Adrenal gland (tissue), 12 donors: ENCODE results near the gene EXOC6B. TPM values are rescaled to one million over a fixed set of nuclear protein-coding genes. Genes with fewer than 3 reads are reported as not detected.

Experiments used
- DNase-seq, 7 donors: peaks; one replicate each; pipeline ENCODE4 v3.0.0-alpha.2; 2019 to 2020
- H3K27ac ChIP-seq, 5 donors: fragments of 200-600 bp; sonication (generic) in 4 of 5; 1 replicate in 3 of 5; 2 replicates in 2 of 5; pipeline versions ENCODE4 v1.5.1 to v1.8.0; 2016 to 2020; ENCODE audit warnings: mild to moderate bottlenecking in 1 of 5
- H3K27me3 ChIP-seq: fragments of 200-600 bp; 2 replicates; pipeline ENCODE4 v1.8.0; 2021
- H3K36me3 ChIP-seq, 2 donors: fragments of 200-600 bp; replicated peaks in 1 of 2; 1 replicate in 1 of 2; 2 replicates in 1 of 2; pipeline versions ENCODE4 v1.5.1 to v1.8.0; 2018 to 2022
- H3K4me1 ChIP-seq, 2 donors: fragments of 200-600 bp; replicated peaks in 1 of 2; 1 replicate in 1 of 2; 2 replicates in 1 of 2; pipeline versions ENCODE4 v1.5.1 to v1.8.0; 2018 to 2021
- H3K4me3 ChIP-seq, 4 donors: fragments of 200-600 bp; sonication (generic) in 3 of 4; one replicate each; pipeline ENCODE4 v1.5.1; 2016 to 2018
- H3K9me3 ChIP-seq, 3 donors: fragments of 200-600 bp; sonication (generic) in 1 of 3; replicated peaks in 1 of 3; 1 replicate in 2 of 3; 2 replicates in 1 of 3; pipeline versions ENCODE4 v1.5.1 to v1.8.0; 2016 to 2021
- POLR2A ChIP-seq, 2 donors: fragments of 450-650 bp; IDR thresholded peaks; one replicate each; pipeline ENCODE4 v1.6.1; 2017; ENCODE audit warnings: antibody characterized with exemption in 2 of 2, mild to moderate bottlenecking in 2 of 2, moderate library complexity in 1 of 2
- WGBS, 4 donors: extraction: QIAGEN DNeasy Blood & Tissue Kit in 2 of 4; methylation state at CpG; one replicate each; pipeline versions ENCODE4 v1.1.5 to v1.1.7; 2013 to 2017; 5-methylcytosine and 5-hydroxymethylcytosine counted together
- intact Hi-C, 2 donors: fragments of 100-400 bp; cut with DNase I; formaldehyde crosslinking; loops; one replicate each; pipeline versions ENCODE4 v1.14.1 to v1.15.0; 2022 to 2023
- polyA plus RNA-seq, 3 donors: library from polyadenylated mRNA; stranded (reverse); fragments of 200-250 nt in 2 of 3; fragments of 350-450 nt in 1 of 3; fragmentation: Illumina TruSeq in 1 of 3; extraction: RNeasy Lipid Tissue Mini Kit (QIAGEN cat#74804) in 1 of 3; gene quantifications; one replicate each; pipeline ENCODE4 v1.2.3, GENCODE V29; 2013 to 2014
- total RNA-seq, 9 donors: library from RNA; depleted of rRNA in 4 of 9; stranded (reverse); fragments of >200 nt in 4 of 9; fragments of 120-200 nt in 1 of 9; fragmentation: NEBNext Ultra II Directional in 1 of 9; extraction: Animal tissue kit (Norgen Biotek cat#: 25700) in 1 of 9; gene quantifications; one replicate each; pipeline versions ENCODE4 v1.1.0 to v1.2.4, GENCODE V29; 2013 to 2023
- TF ChIP-seq, protein P1 (sequence below), 6 experiments: fragments of 450-650 bp in 4 of 6; fragments of 200-600 bp in 2 of 6; sonication (generic) in 1 of 6; IDR thresholded peaks; 1 replicate in 5 of 6; 2 replicates in 1 of 6; pipeline versions ENCODE4 v1.5.1 to v1.8.0; 2016 to 2021; ENCODE audit warnings: antibody characterized with exemption in 6 of 6, mild to moderate bottlenecking in 2 of 6, moderate library complexity in 1 of 6
- donor health status: healthy with polysubstance abuse.
- donor health status: Bipolar disorder and iron deficiency.
- donor health status: DM: yes; HTN: yes; CAD: no.
- donor health status: DM: no; HTN: no; CAD: no.
- donor health status: DM: no; HTN: no; CAD: no.
- donor health status: DM: yes; HTN: yes; CAD: no.

The EXOC6B gene
- total and polyA plus RNA-seq, 12 donors, result 6.0 to 92.6 (median 50.6) TPM

DNA sequence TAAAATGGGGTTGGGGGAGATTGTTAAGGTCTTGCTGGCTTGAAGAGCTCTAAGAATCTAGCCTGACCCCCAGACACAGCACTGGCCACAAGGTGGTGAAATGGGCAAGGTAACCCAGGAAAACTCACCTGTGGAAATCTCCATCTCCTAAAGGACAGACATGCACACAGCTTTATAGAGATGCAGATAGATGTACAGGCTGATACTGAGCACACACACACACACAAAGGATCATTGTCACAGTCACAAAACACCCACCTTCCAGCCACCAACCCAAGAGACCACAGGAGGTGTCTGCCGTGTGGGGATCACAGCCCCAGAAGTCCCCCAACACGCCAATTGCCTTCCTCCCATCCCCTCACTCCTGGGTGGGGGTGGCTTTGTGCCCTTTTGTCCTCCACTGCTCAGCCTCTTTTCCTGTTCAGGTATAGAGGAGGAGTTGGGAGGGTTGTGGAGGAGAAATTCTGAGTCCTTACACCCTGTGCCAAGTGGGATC, 674.9 kb downstream of the EXOC6B start:
- intact Hi-C loops, result loop anchor here (2.0 to 5.0 kb wide), 2 partner anchors 226 to 349 kb away; no protein-coding TSS in a partner anchor
- TF ChIP-seq POLR2A (IDR thresholded peaks at IDR 0.05), result no peak
- TF ChIP-seq, protein P1, sequence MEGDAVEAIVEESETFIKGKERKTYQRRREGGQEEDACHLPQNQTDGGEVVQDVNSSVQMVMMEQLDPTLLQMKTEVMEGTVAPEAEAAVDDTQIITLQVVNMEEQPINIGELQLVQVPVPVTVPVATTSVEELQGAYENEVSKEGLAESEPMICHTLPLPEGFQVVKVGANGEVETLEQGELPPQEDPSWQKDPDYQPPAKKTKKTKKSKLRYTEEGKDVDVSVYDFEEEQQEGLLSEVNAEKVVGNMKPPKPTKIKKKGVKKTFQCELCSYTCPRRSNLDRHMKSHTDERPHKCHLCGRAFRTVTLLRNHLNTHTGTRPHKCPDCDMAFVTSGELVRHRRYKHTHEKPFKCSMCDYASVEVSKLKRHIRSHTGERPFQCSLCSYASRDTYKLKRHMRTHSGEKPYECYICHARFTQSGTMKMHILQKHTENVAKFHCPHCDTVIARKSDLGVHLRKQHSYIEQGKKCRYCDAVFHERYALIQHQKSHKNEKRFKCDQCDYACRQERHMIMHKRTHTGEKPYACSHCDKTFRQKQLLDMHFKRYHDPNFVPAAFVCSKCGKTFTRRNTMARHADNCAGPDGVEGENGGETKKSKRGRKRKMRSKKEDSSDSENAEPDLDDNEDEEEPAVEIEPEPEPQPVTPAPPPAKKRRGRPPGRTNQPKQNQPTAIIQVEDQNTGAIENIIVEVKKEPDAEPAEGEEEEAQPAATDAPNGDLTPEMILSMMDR (IDR thresholded peaks at IDR 0.05), result no peak
- no peaks in the 10 kb centered on the region for H3K9me3 ChIP-seq
- DNase-seq, result peak in 2 of 7 donors; percentile 15 to 20
- 48 to 69% (median 65%) methylated on average over 1 to 2 of the region's 2 CpGs for WGBS, 4 donors
- H3K27me3 ChIP-seq, result peaks cover 35% of the 10 kb centered on the region
- H3K4me3 ChIP-seq, result no peak overlapping the region
- H3K27ac ChIP-seq, result no peak overlapping the region
- H3K4me1 ChIP-seq, result peaks cover 25 to 27% of the 10 kb centered on the region in 2 donors
- H3K36me3 ChIP-seq, result no peaks in the 10 kb centered on the region

DNA sequence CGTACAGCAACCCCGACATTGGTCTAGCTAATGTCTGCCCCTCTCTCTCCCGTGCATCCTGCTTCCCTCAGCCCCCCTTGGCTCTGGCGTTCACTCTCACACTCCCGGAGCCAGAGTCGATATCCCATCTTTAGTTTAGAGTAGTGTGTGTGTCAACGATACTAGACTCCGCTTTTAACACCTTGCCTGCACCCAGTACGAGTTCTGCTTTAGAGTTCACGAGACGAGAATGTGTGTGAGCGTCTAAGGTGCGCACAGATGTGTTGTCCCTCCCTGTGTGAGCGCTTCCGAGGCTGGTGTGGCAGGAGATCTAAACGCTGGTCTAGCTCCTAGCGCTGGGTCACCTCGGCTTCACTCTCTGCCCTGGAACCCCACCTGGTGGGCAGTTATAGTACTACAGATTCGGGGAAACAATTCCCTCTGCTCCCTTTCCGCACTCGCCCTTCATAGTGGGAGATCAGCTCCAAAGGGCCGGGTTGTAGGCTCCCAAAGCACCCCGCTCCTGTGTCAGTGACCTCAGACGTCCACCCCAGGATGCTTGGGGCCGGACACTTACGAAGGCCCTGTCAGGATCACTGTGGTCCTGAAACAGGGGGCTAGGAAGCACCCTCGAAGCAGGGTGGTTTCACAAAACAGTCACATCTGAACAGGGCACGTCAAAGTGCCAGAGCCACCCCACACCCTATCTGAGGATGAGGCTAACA, 675.5 kb downstream of the EXOC6B start:
- intact Hi-C loops, result loop anchor here (2.0 to 5.0 kb wide), 2 partner anchors 226 to 348 kb away; no protein-coding TSS in a partner anchor
- Histone ChIP-seq H3K4me1 (peaks cover 31 to 32% of the 10 kb centered on the region in 2 donors), H3K27ac (no peak overlapping the region), H3K4me3 (peak overlapping the region in 1 of 4 donors; percentile 58), H3K27me3 (peaks cover 36% of the 10 kb centered on the region), H3K9me3 (no peaks in the 10 kb centered on the region), H3K36me3 (no peaks in the 10 kb centered on the region)
- peak; percentile 73 to 89 (median 84) for DNase-seq
- TF ChIP-seq POLR2A (IDR thresholded peaks at IDR 0.05), result no peak
- TF ChIP-seq, protein P1 (IDR thresholded peaks at IDR 0.05), result peak; percentile 85 to 92 (median 89)
- 4 to 8% (median 5%) methylated on average over 18 to 28 of the region's 28 CpGs for WGBS, 4 donors

DNA sequence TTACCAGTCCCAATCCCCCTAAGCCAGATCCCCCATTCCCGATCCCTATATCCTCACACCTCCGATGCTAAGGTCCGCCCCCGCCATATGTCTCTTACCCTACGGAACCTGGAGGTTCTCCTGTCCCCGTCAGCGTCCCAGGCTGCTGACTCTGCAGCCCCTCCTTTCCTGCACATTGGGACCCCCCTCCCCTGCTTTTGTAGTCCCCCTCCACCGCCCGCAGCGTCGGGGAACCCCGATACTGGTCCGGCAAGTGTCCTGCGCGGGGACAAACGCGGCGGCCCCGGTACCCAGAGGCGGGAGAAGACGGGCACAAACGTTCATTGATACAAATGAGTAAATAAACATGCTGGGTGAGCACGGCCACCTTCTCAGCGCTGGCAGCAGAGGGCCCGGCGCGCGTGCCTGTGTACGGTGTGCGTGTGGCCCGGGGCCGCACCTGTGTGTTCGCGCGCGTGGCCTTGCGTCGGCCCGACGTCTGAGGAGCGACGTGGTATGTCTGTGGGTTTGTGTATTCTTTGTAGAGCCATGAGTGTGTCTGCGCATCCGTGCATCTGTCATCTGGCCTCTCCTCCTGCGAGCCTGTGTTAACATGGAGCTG, 676.2 kb downstream of the EXOC6B start:
- peak in 3 of 7 donors; percentile 12 to 59 (median 24) for DNase-seq
- Histone ChIP-seq H3K4me3 (peak overlapping the region in 1 of 4 donors; percentile 58), H3K4me1 (peaks cover 38% of the 10 kb centered on the region in 2 donors), H3K36me3 (no peaks in the 10 kb centered on the region), H3K27me3 (peaks cover 42% of the 10 kb centered on the region), H3K9me3 (no peaks in the 10 kb centered on the region), H3K27ac (no peak overlapping the region)
- WGBS, 4 donors, result 0 to 2% (median 1%) methylated on average over 20 to 45 of the region's 45 CpGs
- intact Hi-C loops, result loop anchor here (2.0 to 10.0 kb wide), 4 partner anchors 225 to 602 kb away; no protein-coding TSS in a partner anchor
- TF ChIP-seq, protein P1 (IDR thresholded peaks at IDR 0.05), result no peak
- TF ChIP-seq POLR2A (IDR thresholded peaks at IDR 0.05), result no peak
